Neural cell (in vitro differentiated cells): ENCODE measurements around the gene STK24. TPM values are rescaled to one million over a fixed set of nuclear protein-coding genes. Genes with fewer than 3 reads are reported as not detected.

Source experiments
- H2AFZ ChIP-seq: fragments of 200-600, 300-800 bp; sonication (generic), shearing (Covaris generic); 2 replicates; pipeline ENCODE4 v1.6.0; 2014; ENCODE audit warnings: low read depth, mild to moderate bottlenecking, antibody characterized with exemption, low read length, moderate library complexity
- H3F3A ChIP-seq: fragments of 200-600 bp; shearing (Covaris generic); 2 replicates; pipeline ENCODE4 v1.6.1; 2016; ENCODE audit warnings: mild to moderate bottlenecking, moderate library complexity, mixed read lengths, antibody characterized with exemption, low read length; ENCODE audit not compliant: insufficient read depth, poor library complexity, severe bottlenecking
- H3K27ac ChIP-seq: fragments of 200-600, 300-800 bp; sonication (generic), shearing (Covaris generic); 2 replicates; pipeline ENCODE4 v1.5.1; 2014; ENCODE audit warnings: mild to moderate bottlenecking, low read length, moderate library complexity
- H3K27me3 ChIP-seq: fragments of 300-800, 200-600 bp; sonication (generic), shearing (Covaris generic); 2 replicates; pipeline ENCODE4 v1.6.0; 2014; ENCODE audit warnings: mild to moderate bottlenecking, low read depth, low read length, moderate library complexity; ENCODE audit not compliant: insufficient read depth
- H3K36me3 ChIP-seq: fragments of 300-800, 200-600 bp; sonication (generic), shearing (Covaris generic); 2 replicates; pipeline ENCODE4 v1.5.1; 2014; ENCODE audit warnings: mild to moderate bottlenecking, antibody characterized with exemption, low read length, moderate library complexity; ENCODE audit not compliant: insufficient read depth
- H3K4me2 ChIP-seq: fragments of 300-800, 200-600 bp; sonication (generic), shearing (Covaris generic); 2 replicates; pipeline ENCODE4 v1.6.0; 2014; ENCODE audit warnings: mild to moderate bottlenecking, low read length
- H3K4me3 ChIP-seq: fragments of 300-800, 200-600 bp; sonication (generic), shearing (Covaris generic); 2 replicates; pipeline ENCODE4 v1.5.1; 2014; ENCODE audit warnings: mild to moderate bottlenecking, low read length, moderate library complexity
- H3K79me2 ChIP-seq: fragments of 200-600 bp; shearing (Covaris generic); replicated peaks from 2 replicates; pipeline ENCODE4 v1.6.0; 2014; ENCODE audit warnings: mild to moderate bottlenecking, low read length, moderate library complexity; ENCODE audit not compliant: insufficient read depth
- H3K9ac ChIP-seq: fragments of 300-800, 200-600 bp; sonication (generic), shearing (Covaris generic); 2 replicates; pipeline ENCODE4 v1.6.1; 2016; ENCODE audit warnings: mild to moderate bottlenecking, low read length, mixed read lengths
- H3K9me2 ChIP-seq: fragments of 200-600 bp; shearing (Covaris generic); 2 replicates; pipeline ENCODE4 v1.6.1; 2016; ENCODE audit warnings: mild to moderate bottlenecking, low read length, mixed read lengths; ENCODE audit not compliant: insufficient read depth
- H3K9me3 ChIP-seq: fragments of 200-600, 300-800 bp; sonication (generic), shearing (Covaris generic); 2 replicates; pipeline ENCODE4 v1.6.1; 2016; ENCODE audit warnings: mild to moderate bottlenecking, mixed run types, low read length, moderate library complexity, mixed read lengths
- H4K20me1 ChIP-seq: fragments of 200-600 bp; shearing (Covaris generic); 2 replicates; pipeline ENCODE4 v1.6.1; 2016; ENCODE audit warnings: mild to moderate bottlenecking, mixed run types; ENCODE audit not compliant: insufficient read depth
- EP300 ChIP-seq: fragments of 450-650 bp; conservative IDR thresholded peaks from 2 replicates; pipeline ENCODE4 v1.6.1; 2014; ENCODE audit warnings: antibody characterized with exemption, mild to moderate bottlenecking, moderate library complexity; ENCODE audit not compliant: poor library complexity, severe bottlenecking
- EZH2 ChIP-seq: fragments of 200-600, 300-800 bp; shearing (Covaris generic), sonication (generic); IDR thresholded peaks from 2 replicates; pipeline ENCODE4 v1.6.1; 2014; ENCODE audit warnings: antibody characterized with exemption, low read length, borderline replicate concordance, mild to moderate bottlenecking; ENCODE audit not compliant: insufficient read depth, poor library complexity, severe bottlenecking
- MXI1 ChIP-seq: fragments of 450-650 bp; conservative IDR thresholded peaks from 2 replicates; pipeline ENCODE4 v1.6.1; 2014; ENCODE audit warnings: antibody characterized with exemption, mild to moderate bottlenecking; ENCODE audit not compliant: poor library complexity, severe bottlenecking
- POLR2AphosphoS5 ChIP-seq: IDR thresholded peaks from 2 replicates; pipeline ENCODE4 v1.6.1; 2012
- RAD21 ChIP-seq: fragments of 450-650 bp; conservative IDR thresholded peaks from 2 replicates; pipeline ENCODE4 v1.6.1; 2014; ENCODE audit warnings: antibody characterized with exemption, mild to moderate bottlenecking, moderate library complexity
- SMC3 ChIP-seq: fragments of 450-650 bp; conservative IDR thresholded peaks from 2 replicates; pipeline ENCODE4 v1.6.1; 2014; ENCODE audit warnings: antibody characterized with exemption, mild to moderate bottlenecking, moderate library complexity; ENCODE audit not compliant: poor library complexity
- TAF1 ChIP-seq: IDR thresholded peaks from 2 replicates; pipeline ENCODE4 v1.6.1; 2012; ENCODE audit warnings: low read depth
- polyA plus RNA-seq: library from polyadenylated mRNA; depleted of rRNA; stranded (reverse); fragments of >200 nt; gene quantifications from 2 replicates; pipeline ENCODE4 v1.2.3, GENCODE V29; 2014
- TF ChIP-seq, protein P1 (sequence below): fragments of 450-650 bp; IDR thresholded peaks from 2 replicates; pipeline ENCODE4 v1.5.1; 2014; ENCODE audit warnings: antibody characterized with exemption, mild to moderate bottlenecking, moderate library complexity; ENCODE audit not compliant: poor library complexity, severe bottlenecking
- TF ChIP-seq, protein P2 (sequence below): IDR thresholded peaks from 2 replicates; pipeline ENCODE4 v1.6.1; 2012; ENCODE audit warnings: borderline replicate concordance

The STK24 gene
- polyA plus RNA-seq, 1 donor from 2014 or later = 66.0 TPM

DNA sequence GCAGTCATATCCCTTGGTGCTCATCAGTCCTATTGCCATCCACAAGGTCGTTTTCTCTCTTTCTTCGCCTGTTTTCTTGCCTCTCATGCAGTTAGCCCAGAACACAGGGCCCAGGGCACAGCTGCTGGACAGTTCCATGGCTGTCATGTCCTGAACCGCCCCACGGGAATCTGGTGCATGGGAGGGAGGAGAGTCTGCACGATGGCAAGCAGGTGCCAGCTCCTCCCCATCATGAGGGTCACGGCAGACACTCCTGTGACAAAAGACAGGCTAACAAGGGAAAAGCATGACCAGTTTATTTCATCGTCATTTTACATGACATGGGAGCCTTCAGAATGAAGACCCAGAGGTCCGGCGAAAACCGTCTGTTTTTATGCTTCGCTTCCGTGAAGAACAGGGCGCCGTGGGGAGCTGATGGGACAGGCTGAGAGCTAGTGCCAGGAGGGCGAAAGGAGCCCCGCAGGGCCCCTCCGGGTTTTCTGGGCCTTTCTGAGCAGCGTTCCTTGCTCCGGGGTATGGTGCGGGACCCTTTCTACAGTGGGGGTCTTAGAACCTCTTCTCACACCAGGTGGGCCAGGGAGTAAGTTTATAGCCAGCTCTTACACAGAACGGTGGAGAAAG, 135.7 kb downstream of the STK24 start (continued):
- TF ChIP-seq, protein P1, sequence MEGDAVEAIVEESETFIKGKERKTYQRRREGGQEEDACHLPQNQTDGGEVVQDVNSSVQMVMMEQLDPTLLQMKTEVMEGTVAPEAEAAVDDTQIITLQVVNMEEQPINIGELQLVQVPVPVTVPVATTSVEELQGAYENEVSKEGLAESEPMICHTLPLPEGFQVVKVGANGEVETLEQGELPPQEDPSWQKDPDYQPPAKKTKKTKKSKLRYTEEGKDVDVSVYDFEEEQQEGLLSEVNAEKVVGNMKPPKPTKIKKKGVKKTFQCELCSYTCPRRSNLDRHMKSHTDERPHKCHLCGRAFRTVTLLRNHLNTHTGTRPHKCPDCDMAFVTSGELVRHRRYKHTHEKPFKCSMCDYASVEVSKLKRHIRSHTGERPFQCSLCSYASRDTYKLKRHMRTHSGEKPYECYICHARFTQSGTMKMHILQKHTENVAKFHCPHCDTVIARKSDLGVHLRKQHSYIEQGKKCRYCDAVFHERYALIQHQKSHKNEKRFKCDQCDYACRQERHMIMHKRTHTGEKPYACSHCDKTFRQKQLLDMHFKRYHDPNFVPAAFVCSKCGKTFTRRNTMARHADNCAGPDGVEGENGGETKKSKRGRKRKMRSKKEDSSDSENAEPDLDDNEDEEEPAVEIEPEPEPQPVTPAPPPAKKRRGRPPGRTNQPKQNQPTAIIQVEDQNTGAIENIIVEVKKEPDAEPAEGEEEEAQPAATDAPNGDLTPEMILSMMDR = no peak
- TF ChIP-seq POLR2AphosphoS5 = no peak

DNA sequence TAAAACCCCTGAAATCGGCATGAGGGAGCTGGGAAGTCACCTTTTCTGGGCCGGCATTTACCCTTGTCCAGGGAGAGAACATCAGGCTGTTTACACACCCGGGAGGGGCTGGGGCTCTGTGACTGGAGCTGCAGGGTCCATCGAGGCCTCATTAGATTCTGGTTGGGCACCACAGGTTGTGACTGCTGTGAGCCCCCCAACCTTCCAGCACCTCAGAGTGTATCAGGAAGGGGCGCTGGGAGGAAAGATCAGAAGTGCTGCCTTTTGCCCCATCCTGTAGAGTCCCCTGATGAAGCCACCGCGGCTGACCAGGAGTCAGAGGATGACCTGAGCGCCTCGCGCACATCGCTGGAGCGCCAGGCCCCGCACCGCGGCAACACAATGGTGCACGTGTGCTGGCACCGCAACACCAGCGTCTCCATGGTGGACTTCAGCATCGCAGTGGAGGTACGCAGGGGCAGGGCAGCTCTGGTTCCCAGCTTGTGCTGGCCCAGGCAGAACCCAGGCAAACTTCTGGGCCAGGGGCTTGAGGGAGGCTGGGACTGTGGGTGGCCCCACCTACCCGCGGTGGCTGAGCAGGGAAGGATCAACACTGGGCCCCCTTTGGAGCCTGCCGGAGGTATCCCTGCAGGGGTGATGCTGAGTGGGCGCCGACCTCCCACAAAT, 136.4 kb downstream of the STK24 start:
- peaks cover 6% of the 10 kb centered on the region for H3K36me3 ChIP-seq
- no peak for TF ChIP-seq EP300
- TF ChIP-seq MXI1 = no peak
- TF ChIP-seq RAD21 = no peak
- no peak for TF ChIP-seq POLR2AphosphoS5
- TF ChIP-seq SMC3 = no peak
- no peak for TF ChIP-seq TAF1

DNA sequence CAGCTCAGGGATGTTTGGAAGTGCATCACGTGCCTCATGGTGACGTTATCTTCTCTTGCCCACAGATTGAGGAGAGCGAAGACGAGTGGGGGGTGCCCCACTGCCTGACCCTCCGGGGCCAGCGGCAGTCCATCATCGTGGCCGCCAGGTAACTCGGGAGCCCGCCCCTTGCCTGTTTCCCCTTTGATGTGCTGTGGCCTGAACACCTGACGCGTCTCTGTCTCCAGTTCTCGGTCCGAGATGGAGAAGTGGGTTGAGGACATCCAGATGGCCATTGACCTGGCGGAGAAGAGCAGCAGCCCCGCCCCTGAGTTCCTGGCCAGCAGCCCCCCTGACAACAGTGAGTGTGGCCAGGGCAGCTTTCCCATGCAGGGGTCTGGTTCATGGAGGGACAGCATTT, 137.0 kb downstream of the STK24 start:
- no peak for TF ChIP-seq RAD21
- no peaks in the 10 kb centered on the region for H4K20me1 ChIP-seq
- H3K9ac ChIP-seq = no peak overlapping the region
- no peaks in the 10 kb centered on the region for H3K9me3 ChIP-seq
- H3K27me3 ChIP-seq = no peaks in the 10 kb centered on the region
- peaks cover 6% of the 10 kb centered on the region for H3K36me3 ChIP-seq
- H3K9me2 ChIP-seq = no peaks in the 10 kb centered on the region
- no peak overlapping the region for H2AFZ ChIP-seq
- no peaks in the 10 kb centered on the region for H3K79me2 ChIP-seq
- H3K4me2 ChIP-seq = no peak overlapping the region
- no peak overlapping the region for H3K27ac ChIP-seq
- H3K4me3 ChIP-seq = no peak overlapping the region
- H3F3A ChIP-seq = no peaks in the 10 kb centered on the region

More for the DNA sequence above, 136.4 kb downstream of the STK24 start:
- Histone ChIP-seq H3K9ac (no peak overlapping the region), H2AFZ (no peak overlapping the region), H3K4me2 (no peak overlapping the region), H3K9me3 (no peaks in the 10 kb centered on the region), H3K27me3 (no peaks in the 10 kb centered on the region), H3K79me2 (no peaks in the 10 kb centered on the region), H3F3A (no peaks in the 10 kb centered on the region), H4K20me1 (no peaks in the 10 kb centered on the region), H3K27ac (no peak overlapping the region), H3K4me3 (no peak overlapping the region), H3K9me2 (no peaks in the 10 kb centered on the region)

DNA sequence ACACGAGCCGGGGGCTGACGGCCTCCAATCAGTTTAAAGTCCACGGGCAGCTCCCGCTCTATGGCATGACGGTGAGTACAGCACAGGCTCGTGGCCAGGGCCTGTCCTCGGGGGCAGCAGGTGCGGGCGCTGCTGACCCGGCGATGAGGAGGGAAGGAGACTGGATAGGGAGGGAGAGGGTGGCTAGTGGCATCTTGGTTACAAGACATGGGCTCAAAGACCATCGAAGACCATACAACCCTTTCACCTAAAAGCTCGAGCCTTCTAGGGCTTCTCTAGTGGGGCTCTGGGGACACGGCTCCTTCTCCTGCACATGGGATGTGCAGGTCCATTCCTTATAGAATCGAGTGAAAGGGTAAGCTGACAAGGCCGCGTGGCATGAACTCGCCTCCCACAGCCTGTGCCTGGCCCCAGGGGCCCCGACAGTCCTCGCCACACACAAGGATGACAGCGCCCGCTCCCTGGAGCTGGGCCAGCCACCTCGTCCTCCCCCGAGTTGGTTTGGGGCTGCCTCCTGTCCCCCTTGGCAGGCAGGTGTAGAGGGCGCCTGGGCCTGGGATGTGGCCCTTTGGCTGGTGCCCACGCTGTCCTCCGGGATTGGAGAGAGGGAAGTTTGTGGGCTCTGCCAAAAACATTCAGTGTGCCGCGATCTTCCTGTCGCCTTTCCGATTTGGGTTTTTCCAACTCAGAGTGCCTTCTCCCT, 137.6 kb downstream of the STK24 start:
- H3K27ac ChIP-seq = no peak overlapping the region
- H2AFZ ChIP-seq = no peak overlapping the region
- TF ChIP-seq EZH2 = no peak
- TF ChIP-seq, protein P1 = no peak
- TF ChIP-seq MXI1 = no peak
- no peak for TF ChIP-seq SMC3
- no peak for TF ChIP-seq EP300
- no peak for TF ChIP-seq TAF1
- no peak for TF ChIP-seq RAD21
- no peak for TF ChIP-seq POLR2AphosphoS5
- TF ChIP-seq, protein P2, sequence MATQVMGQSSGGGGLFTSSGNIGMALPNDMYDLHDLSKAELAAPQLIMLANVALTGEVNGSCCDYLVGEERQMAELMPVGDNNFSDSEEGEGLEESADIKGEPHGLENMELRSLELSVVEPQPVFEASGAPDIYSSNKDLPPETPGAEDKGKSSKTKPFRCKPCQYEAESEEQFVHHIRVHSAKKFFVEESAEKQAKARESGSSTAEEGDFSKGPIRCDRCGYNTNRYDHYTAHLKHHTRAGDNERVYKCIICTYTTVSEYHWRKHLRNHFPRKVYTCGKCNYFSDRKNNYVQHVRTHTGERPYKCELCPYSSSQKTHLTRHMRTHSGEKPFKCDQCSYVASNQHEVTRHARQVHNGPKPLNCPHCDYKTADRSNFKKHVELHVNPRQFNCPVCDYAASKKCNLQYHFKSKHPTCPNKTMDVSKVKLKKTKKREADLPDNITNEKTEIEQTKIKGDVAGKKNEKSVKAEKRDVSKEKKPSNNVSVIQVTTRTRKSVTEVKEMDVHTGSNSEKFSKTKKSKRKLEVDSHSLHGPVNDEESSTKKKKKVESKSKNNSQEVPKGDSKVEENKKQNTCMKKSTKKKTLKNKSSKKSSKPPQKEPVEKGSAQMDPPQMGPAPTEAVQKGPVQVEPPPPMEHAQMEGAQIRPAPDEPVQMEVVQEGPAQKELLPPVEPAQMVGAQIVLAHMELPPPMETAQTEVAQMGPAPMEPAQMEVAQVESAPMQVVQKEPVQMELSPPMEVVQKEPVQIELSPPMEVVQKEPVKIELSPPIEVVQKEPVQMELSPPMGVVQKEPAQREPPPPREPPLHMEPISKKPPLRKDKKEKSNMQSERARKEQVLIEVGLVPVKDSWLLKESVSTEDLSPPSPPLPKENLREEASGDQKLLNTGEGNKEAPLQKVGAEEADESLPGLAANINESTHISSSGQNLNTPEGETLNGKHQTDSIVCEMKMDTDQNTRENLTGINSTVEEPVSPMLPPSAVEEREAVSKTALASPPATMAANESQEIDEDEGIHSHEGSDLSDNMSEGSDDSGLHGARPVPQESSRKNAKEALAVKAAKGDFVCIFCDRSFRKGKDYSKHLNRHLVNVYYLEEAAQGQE = no peak
- no peaks in the 10 kb centered on the region for H3F3A ChIP-seq
- H3K9me3 ChIP-seq = no peaks in the 10 kb centered on the region
- no peak overlapping the region for H3K4me3 ChIP-seq
- H3K79me2 ChIP-seq = no peaks in the 10 kb centered on the region
- peaks cover 6% of the 10 kb centered on the region for H3K36me3 ChIP-seq
- H4K20me1 ChIP-seq = no peaks in the 10 kb centered on the region
- H3K9ac ChIP-seq = no peak overlapping the region
- H3K4me2 ChIP-seq = no peak overlapping the region
- no peaks in the 10 kb centered on the region for H3K27me3 ChIP-seq
- H3K9me2 ChIP-seq = no peaks in the 10 kb centered on the region
